ENCODE results near the gene GNG13. TPM values are rescaled to one million over a fixed set of nuclear protein-coding genes. Genes with fewer than 3 reads are reported as not detected.

GNG13 gene
- total RNA-seq, 1 experiment from 2014 or later = not detected

DNA sequence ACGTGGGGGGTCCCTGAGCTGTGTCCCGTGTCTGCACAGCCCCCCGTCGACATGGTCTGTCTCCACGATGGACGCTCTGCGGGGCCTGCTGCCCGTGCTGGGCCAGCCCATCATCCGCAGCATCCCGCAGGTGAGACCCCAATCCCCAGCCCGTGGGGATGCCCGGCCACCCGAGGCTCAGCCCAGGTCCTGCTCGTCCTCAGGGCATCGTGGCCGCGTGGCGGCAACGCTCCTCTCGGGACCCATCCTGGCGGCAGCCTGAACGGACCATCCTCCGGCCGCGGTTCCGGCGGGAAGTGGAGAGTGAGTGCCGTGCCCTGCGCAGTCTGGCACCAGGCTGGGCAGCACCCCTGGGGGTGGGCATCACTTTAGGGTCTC lies 35.1 kb downstream of the GNG13 start:
- CTCF ChIA-PET = no interaction called here
- Histone ChIP-seq H3K27ac (ENCODE audit: low read depth, low read length, poor library complexity, severe bottlenecking) (no peak overlapping the region), H3K9me3 (ENCODE audit: low read depth, low read length, poor library complexity, severe bottlenecking) (no peaks in the 10 kb centered on the region), H3K4me1 (ENCODE audit: insufficient read depth, low read length, poor library complexity, severe bottlenecking) (no peaks in the 10 kb centered on the region), H3K4me3 (ENCODE audit: low read depth, low read length, poor library complexity, severe bottlenecking) (no peak overlapping the region), H3K27me3 (replicated peaks; ENCODE audit: insufficient read depth, low read depth, low read length, poor library complexity) (no peaks in the 10 kb centered on the region), H3K36me3 (ENCODE audit: insufficient read depth, low read length, poor library complexity, severe bottlenecking) (no peaks in the 10 kb centered on the region)
- no peak for DNase-seq (ENCODE audit: low spot score)
- no TSS peak for BruUV-seq (replicated peaks)
- intact Hi-C loops (cut with micrococcal nuclease; ENCODE audit: unreplicated experiment) = no loop called here
- POLR2A ChIA-PET (ENCODE audit: low non-redundant PET) = no interaction called here
- TF ChIP-seq CTCF (conservative IDR thresholded peaks at IDR 0.05; ENCODE audit: low read depth, low read length) (no peak), EZH2 (IDR thresholded peaks at IDR 0.05; ENCODE audit: borderline replicate concordance, low read depth, low read length, poor library complexity, severe bottlenecking) (no peak)

DNA sequence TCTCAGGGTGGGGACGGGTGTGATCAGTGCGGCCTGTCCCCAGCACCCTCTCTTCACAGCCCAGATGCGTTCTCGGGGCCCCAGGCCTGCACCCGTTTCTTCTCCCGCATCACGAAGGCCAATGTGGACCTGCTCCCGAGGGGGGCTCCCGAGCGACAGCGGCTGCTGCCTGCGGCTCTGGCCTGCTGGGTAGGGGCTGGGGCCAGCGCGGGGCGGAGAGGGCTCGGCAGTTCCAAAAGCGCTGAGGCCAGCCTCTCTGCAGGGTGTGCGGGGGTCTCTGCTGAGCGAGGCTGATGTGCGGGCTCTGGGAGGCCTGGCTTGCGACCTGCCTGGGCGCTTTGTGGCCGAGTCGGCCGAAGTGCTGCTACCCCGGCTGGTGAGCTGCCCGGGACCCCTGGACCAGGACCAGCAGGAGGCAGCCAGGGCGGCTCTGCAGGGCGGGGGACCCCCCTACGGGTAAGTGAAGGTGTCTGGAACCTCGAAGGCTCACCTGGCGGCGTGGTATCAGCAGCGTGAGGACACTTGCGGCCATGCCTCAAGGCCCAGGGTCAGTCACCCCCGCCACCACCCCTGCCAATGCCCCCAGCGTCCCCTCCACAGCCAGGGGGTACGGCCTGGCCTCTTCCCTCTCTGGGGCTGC lies 35.6 kb downstream of the GNG13 start:
- Histone ChIP-seq H3K27ac (ENCODE audit: low read depth, low read length, poor library complexity, severe bottlenecking) (no peak overlapping the region), H3K9me3 (ENCODE audit: low read depth, low read length, poor library complexity, severe bottlenecking) (no peaks in the 10 kb centered on the region), H3K4me3 (ENCODE audit: low read depth, low read length, poor library complexity, severe bottlenecking) (no peak overlapping the region), H3K27me3 (replicated peaks; ENCODE audit: insufficient read depth, low read depth, low read length, poor library complexity) (no peaks in the 10 kb centered on the region), H3K36me3 (ENCODE audit: insufficient read depth, low read length, poor library complexity, severe bottlenecking) (no peaks in the 10 kb centered on the region), H3K4me1 (ENCODE audit: insufficient read depth, low read length, poor library complexity, severe bottlenecking) (no peaks in the 10 kb centered on the region)
- BruUV-seq (replicated peaks) = no TSS peak
- CTCF ChIA-PET = no interaction called here
- TF ChIP-seq CTCF (conservative IDR thresholded peaks at IDR 0.05; ENCODE audit: low read depth, low read length) = no peak
- TF ChIP-seq EZH2 (IDR thresholded peaks at IDR 0.05; ENCODE audit: borderline replicate concordance, low read depth, low read length, poor library complexity, severe bottlenecking) = no peak
- no peak for DNase-seq (ENCODE audit: low spot score)
- intact Hi-C loops (cut with micrococcal nuclease; ENCODE audit: unreplicated experiment) = no loop called here
- POLR2A ChIA-PET (ENCODE audit: low non-redundant PET) = no interaction called here

- Histone ChIP-seq H3K27ac (ENCODE audit: low read depth, low read length, poor library complexity, severe bottlenecking) (no peak overlapping the region), H3K36me3 (ENCODE audit: insufficient read depth, low read length, poor library complexity, severe bottlenecking) (no peaks in the 10 kb centered on the region), H3K4me3 (ENCODE audit: low read depth, low read length, poor library complexity, severe bottlenecking) (no peak overlapping the region), H3K27me3 (replicated peaks; ENCODE audit: insufficient read depth, low read depth, low read length, poor library complexity) (no peaks in the 10 kb centered on the region), H3K9me3 (ENCODE audit: low read depth, low read length, poor library complexity, severe bottlenecking) (no peaks in the 10 kb centered on the region), H3K4me1 (ENCODE audit: insufficient read depth, low read length, poor library complexity, severe bottlenecking) (no peaks in the 10 kb centered on the region)
- BruUV-seq (replicated peaks) = no TSS peak
- DNase-seq (ENCODE audit: low spot score) = no peak
- intact Hi-C loops (cut with micrococcal nuclease; ENCODE audit: unreplicated experiment) = no loop called here
- POLR2A ChIA-PET (ENCODE audit: low non-redundant PET) = no interaction called here
- TF ChIP-seq EZH2 (IDR thresholded peaks at IDR 0.05; ENCODE audit: borderline replicate concordance, low read depth, low read length, poor library complexity, severe bottlenecking) (no peak), CTCF (conservative IDR thresholded peaks at IDR 0.05; ENCODE audit: low read depth, low read length) (no peak)
- CTCF ChIA-PET = no interaction called here
Observed at GRCh38 chr16:764184-764750, 36.3 kb downstream of the GNG13 start.
